ENCODE results near the gene PRDM16.
"Not testable (repeated sequence)": the region's sequence is repeated elsewhere in the genome, so short reads cannot be mapped to it uniquely, and the experiment has no call there.

Gene PRDM16

DNA sequence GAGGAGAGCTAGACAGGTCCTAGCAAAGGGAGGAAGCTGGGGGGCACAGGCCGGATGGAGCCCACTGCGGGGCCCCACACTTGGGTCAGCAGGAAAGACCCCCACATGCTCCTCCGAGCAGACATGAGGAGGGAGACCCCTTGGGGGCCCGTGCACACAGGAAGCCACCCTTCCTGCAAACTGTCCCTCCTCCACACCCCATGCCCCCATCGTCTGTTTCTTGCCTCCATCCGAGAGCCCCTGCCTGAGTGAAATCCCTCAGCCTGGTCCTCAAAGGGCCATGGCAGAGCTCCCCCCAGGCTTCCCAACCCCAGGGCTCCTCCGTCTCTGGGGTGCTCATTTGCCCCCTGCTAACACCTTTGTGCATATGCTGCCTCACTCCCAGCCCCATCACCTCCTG is 168.0 kb downstream of the PRDM16 start:
- DNase-seq: no peak

- no peak for DNase-seq
Observed at GRCh38 chr1:3237570-3237969, 168.6 kb downstream of the PRDM16 start.

- no peak for DNase-seq
Observed at GRCh38 chr1:3237994-3238702, 169.1 kb downstream of the PRDM16 start.

- no peak for DNase-seq
Observed at GRCh38 chr1:3238703-3239278, 169.8 kb downstream of the PRDM16 start.

DNA sequence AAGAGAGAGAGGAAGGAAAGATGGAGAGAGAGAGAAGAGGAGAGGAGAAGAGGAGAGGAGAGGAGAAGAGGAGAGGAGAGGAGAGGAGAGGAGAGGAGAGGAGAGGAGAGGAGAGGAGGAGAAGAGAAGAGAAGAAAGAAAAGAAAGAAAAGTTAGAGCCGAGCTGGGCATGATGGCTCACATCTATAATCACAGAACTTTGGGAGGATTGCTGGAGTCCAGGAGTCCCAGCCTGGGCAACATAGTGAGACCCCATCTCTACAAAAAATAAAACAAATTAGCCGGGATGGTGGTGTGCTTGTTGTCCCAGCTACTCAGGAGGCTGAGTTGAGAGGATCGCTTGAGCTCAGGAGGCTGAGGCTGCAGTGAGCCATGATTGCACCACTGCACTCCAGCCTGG is 171.0 kb downstream of the PRDM16 start:
- DNase-seq: not testable (repeated sequence)

DNA sequence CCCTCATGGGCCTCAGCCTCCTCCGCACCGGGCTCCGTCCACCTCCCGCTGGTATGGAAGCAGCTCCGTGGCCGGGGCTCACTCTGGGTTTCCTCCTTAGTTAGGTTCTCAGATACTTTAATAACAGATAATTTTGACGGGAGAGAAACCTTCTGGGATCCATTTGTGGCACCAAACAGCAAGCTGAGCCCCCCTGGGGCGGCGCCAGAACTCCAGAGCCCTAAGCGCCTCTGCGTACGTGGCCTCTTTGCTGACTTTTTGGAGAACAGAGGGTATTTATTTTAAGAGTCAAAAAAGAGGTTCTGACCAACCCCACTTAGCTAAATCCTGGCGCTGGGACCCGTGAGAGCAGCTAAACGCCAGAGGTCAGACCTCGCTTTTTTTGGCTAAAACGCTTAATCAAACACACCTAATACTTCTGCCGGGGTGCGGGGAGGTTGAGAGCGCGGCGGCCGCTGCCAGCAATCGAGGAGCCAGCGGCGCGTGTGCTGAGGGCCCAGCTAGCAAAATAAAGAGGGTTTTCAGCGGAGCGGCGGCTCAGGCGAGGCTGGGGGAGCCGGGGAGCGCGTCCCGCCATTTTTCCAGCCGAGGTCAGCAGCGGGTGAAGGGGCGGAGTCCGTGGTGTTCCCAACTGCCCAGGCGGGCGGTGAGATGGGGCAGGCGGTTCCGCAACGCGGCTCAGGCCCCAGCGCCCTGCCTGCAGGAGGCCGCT is 171.7 kb downstream of the PRDM16 start:
- no peak for DNase-seq

DNA sequence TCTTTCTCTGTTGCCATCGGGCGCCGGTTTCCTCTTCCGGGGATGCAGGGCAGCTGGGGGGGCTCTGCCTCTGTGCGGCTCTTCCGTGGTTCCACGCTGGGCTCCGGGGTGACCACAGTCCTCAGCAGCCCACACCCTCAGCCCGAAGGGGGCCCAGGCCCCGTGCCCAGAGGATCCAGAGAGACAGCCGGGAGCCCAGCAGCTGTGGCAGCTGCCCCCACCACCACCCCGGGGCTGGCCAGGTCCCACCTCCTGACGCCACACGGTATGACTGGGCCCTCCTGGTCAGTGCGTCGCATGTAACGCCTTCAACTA is 172.2 kb downstream of the PRDM16 start:
- DNase-seq: no peak

DNA sequence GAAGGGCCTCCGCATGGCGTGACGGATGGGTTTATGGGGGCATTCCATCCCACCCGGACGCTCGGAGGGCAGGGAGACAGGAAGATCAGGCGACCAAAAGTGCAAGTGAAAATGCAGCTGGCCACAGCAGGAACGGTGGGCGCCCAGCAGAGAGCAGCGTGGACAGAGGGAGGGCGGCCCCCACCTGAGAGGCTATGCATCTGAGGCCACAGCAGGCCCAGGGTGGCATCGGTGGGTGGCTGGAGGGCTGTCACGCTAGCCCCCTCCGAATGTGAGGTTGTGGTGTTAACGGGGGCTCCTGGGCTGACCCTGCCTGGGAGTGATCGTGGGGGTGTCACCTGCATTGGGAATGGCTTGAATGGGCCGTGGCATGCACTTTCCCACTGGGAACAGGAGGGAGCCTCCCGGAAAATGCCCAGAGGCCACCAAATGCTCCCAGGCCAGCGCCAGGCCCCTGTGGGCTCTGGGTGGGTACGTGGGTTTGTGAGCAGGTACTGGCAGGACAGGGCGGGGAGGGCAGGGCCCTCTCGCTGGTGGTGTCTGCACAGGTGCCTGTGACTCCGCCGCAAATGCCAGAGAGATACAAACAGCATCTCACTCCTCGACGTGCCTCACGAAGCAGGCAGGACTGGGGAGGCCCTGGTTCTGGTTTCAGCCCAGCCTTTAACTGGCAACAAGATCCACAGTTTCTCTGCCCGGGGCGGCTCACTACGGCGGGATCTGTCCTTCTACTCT is 172.8 kb downstream of the PRDM16 start:
- no peak for DNase-seq

DNA sequence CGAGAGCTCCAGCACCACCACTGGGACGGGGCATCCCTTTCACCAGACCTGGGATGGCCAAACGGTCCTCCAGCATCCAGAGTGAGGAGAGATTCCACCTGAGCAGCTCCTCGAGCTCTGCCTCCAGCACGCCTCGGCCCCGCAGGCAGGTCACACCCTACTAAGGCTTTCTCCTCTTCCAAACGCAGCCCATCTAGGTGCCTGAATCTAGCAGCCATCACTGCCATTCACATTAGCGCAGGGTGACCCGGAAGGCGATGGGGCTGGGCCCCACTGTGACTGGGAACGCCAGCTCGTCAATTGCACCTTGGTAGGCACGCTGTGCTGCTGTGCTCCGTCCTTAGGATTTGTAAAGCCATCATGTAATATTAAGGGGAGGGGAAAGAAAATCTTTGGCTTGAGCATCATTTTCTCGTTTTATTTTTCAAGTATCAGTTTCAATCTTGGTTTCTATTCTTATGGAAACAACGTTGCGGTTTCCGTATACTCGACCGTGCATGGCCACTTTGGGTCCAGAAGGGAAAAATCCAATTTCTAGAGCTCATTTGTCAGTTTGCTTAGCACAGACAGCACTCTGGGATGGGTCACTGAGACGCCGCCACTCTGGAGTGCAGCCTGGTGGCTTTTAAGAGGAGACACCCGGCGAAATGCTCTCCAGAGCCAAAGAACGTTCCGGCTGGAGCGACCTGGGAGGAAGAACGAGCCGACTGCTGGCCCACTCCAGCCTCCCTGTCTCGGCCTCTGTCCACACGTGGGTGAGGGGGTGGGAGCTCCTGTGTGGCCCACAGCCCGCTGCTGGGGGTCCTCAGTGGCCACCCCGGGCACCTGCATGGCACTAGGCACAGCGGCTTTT is 173.6 kb downstream of the PRDM16 start:
- DNase-seq: no peak

DNA sequence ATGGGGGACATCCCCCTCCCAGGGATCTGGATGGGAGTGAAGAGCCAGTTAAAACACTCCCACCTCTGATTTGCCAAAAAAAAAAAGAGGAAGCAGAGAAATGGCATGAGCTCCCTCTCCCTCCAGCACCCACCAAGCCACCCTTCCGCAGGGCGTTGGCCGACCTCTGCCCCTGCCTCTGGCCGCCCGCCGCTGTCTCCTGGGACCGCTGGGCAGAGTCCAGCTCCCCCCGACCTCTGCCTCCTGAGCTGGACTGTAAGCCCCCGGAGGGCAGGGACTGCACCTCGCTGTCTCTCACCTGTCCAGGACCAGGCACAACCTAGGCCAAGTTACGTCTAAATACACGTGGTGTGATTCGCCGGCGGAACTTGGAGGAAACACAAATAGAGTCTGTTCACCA is 174.3 kb downstream of the PRDM16 start:
- DNase-seq: no peak

DNA sequence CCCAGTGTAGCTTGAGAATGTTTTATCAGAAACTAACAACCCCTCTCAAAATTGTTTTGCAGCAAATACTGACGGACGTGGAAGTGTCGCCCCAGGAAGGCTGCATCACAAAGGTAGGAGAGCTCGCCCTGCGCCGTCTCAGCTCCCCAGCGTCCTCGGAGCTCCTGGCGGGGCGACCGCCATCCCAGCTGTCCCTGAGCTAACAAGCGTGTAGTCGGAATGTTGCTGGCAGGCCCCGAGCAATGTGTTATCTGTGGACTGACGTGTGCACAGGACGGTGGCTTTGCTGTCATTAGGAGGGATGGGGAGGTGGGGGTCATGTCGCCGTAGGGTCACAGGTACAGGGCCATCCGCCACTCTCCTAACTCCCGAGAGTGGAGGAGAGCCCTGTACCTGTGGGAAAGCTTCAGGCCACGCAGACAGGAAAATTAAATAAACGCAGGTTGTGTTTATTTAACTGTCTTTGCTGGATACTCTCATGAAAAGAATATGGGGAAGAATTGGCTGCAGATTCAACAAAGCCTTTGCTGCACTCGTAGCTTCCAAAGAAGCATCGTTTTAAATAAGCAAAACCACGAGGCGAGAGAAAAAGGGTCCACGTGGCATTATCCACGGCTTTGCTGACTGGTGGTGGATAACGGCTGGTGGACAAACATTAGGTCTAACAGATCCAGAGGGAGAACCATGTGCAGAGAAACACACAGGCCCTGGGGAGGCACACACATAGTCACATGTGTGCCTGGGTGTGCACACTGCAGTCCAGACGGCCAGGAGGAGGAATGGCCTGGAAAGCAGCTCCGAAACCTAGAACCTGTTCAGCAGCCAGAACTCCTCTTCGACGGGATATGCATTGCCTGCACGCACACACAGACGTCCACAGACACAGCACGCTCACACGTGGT is 175.3 kb downstream of the PRDM16 start:
- no peak for DNase-seq

GRCh38 chr1:3244927-3245315 is 175.9 kb downstream of the PRDM16 start:
- DNase-seq: no peak

DNA sequence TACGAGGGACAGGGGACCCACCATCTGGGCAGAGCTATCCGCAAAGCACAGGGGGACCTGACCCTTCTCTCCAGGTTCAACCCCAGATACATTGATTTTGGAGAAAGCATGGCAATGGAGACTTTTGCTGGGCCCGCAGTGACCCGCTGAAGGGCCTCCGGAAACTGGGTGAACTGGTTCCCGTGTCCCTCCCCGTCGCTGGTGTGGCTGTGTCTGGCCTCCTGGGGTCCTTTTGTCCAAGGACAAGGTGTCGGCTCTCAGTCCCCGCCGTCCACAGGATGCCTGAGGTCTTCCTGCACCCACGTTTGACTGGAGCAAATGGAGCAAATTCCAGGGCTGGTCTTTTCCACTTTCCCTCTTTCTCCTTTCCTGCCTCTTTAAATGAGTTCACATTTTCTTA is 176.3 kb downstream of the PRDM16 start:
- DNase-seq: no peak

GRCh38 chr1:3245768-3246167 is 176.8 kb downstream of the PRDM16 start:
- DNase-seq: no peak

- DNase-seq: no peak
Observed at GRCh38 chr1:3246251-3246650, 177.2 kb downstream of the PRDM16 start.

- DNase-seq: no peak
Observed at GRCh38 chr1:3247521-3248121, 178.6 kb downstream of the PRDM16 start.

DNA sequence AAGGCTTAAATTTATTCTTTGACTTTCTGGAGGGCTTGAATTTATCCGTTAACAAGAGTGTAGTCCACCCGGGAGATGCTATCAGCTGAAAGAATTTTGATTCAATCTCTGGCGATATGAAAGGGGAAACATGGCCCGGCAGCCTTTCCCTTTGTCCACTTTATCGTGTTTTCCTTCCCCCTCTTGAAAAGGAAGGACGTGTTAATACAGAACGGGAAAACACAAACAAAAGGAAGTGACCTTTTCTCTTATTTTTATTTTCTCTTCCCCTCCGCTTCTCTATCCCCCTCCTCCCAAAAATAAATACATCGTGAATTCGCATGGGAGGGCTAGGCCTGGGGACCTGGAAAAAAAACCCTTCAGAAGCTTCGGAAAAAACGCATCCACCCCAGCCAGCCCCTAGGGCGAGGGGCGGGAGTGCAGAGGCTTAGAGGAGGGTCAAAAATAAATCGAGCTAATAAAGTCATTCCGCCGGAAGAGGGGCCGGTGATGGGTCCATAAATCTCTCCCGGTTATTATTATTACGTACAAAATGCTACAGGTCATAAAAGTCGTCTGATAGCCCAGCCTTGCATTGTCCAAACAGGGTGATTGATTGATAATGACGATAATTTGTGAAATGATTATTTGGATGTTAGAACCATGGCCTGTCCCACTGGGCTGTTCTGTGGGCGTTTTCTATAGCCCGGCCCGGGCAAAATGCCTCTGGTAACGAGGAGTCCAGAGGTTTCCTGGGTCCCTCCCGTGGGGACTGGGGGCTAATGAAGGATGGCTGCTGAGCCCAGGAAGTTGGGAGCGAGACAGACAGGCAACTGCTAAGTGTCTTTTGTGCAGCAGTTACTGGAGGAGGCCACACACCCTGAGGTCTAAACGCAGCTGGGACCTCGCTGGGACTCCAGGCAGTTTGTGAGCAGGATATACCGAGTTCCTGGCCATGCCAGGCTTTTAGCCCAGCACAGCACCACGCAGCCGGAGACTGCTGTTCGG is 179.4 kb downstream of the PRDM16 start:
- DNase-seq: no peak

- DNase-seq: no peak
Observed at GRCh38 chr1:3249231-3249630, 180.2 kb downstream of the PRDM16 start.

DNA sequence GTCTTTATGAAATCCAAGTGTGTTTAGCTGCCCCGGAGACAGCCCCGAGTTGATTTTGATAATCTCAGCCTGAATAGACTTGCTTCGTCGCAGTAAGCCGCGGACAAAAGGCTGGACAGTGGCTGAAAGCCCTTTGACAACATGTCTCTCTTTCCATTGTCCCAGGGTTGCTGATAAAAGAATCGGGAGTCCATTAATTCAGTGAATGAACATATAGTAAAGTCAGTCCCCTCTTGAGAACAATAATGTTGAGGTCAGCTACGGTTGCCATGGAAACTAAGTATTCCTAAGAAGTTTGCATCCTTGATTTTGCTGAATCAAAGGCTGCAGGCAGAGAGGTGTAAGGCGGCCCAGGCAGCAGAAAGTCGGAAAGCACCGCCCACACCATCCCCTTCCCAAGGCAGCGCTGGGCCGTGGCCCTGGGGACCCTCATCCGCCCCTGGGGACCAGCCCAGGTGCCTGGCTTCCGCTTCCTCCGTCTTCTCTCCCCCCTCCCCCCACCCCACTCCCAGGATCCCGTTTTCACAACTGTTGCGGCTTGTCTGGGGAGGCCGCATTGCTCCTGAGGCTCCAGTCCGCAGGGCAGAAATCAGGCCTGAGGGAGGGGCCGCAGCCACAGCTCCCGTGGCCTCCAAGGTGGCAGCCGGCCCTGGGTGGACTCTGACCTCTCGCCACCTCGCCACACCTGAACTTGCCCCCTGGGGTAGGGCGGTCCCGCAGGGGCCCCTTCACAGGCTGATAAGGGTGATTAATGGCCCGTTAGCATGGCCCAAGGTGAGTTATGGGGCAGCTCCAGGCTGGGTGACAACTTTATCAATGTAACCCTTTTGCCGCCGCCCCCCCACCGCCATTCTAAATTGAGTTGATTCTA is 180.9 kb downstream of the PRDM16 start:
- no peak for DNase-seq
